ENCODE measurements around the gene XYLB.
"Not testable (repeated sequence)": the region's sequence is repeated elsewhere in the genome, so short reads cannot be mapped to it uniquely, and the experiment has no call there.

GRCh38 chr3:38426798-38427426 is 80.3 kb downstream of the XYLB start:
- TF ChIP-seq BHLHE40 (IDR thresholded peaks at IDR 0.05; ENCODE audit: borderline replicate concordance); SP1 (IDR thresholded peaks at IDR 0.05); CTBP1 (IDR thresholded peaks at IDR 0.05; ENCODE audit: borderline replicate concordance): not testable (repeated sequence)

Measured in HEK293T (cell line).